CD4-positive, alpha-beta T cell treated with Interferon alpha-2 for 1 hour (primary cell): ENCODE measurements around the gene RFXAP.
A peak's percentile ranks its signal among the peaks of the same experiment; 100 is the strongest.
"Not testable (repeated sequence)": the region's sequence is repeated elsewhere in the genome, so short reads cannot be mapped to it uniquely, and the experiment has no call there.

ENCODE experiments used
- DNase-seq, 2 donors: peaks; one replicate each; pipeline ENCODE4 v3.0.0-alpha.2; 2020 to 2022

The RFXAP gene

DNA sequence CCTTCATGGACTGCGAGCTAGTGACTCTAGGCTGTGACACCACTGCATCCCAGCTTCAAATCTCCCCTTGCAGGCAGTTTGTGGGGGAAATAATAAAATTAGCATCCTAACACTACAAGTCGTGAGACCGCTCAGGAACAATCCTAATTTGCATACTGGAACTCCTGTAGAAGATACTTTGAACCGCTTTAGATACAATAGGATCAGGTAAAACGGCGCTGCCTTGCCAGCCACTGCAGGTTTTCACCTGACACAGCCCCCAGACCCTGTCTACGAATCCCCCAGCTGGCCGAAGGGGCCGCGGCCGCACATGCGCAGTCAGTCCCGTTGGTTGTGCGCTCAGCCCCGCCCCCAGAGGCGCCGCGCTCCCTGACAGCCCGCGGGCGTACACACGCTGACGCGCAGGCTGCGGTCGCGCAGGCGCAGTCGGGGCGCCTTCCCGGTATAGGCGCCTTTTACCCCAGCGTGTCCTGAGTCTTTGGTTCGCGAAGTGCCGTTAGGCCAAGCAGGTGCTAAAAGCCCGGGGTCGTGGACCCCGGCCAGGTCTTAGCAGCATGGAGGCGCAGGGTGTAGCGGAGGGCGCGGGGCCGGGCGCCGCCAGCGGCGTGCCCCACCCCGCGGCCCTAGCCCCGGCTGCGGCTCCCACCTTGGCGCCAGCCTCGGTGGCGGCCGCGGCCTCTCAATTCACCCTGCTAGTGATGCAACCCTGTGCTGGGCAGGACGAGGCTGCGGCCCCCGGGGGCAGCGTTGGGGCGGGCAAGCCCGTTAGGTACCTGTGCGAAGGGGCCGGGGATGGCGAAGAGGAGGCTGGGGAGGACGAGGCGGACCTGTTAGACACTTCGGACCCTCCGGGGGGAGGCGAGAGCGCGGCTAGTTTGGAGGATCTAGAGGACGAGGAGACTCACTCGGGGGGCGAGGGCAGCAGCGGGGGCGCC is at the start of gene RFXAP:
Gene RFXAP (plus strand): TSS at position 419 of the 935 bp plus-strand sequence. CDS start 136 bp downstream, at position 555.
- peak; percentile 91 to 92 for DNase-seq

DNA sequence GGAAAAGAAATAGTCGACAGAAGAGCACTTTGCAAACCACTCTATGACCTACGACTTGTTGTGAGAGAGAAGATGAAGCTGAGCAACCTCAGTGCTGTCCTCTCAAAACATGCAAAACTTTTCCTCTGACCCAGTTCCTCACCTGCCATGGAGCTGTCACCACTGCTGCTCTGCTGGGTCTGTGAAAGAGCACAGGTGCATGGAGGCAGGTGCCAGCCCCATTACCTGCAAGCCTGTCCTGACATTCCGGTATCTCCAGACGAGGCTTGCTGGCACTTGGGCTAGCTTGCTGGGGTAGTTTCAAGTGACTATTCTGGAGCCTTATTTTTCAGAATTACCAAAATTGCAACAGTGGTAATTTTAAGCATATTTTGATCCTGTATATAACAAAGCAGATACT is 49.5 kb upstream of the RFXAP start:
- no peak for DNase-seq

DNA sequence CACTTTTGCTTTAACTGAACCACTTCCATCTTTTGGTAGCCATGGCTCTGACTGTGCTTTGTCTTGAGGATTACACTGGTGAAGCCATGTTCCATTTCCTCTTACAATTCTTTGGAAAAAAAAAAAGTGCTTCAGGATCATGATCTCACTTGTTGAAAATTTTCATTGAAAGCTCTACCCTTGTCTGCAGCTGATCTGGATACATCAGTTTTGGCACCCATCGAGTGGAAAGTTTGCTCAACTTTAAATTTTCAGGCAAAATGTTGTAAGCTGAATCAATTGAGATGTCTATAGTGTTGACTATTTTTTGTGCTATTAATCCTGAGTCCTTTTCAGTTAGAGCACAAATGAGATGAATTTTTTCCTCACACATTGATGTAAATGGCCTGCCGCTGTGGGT is 48.3 kb upstream of the RFXAP start:
- DNase-seq = no peak

- DNase-seq = no peak
Measured at GRCh38 chr13:36772853-36773252, 46.2 kb upstream of the RFXAP start.

DNA sequence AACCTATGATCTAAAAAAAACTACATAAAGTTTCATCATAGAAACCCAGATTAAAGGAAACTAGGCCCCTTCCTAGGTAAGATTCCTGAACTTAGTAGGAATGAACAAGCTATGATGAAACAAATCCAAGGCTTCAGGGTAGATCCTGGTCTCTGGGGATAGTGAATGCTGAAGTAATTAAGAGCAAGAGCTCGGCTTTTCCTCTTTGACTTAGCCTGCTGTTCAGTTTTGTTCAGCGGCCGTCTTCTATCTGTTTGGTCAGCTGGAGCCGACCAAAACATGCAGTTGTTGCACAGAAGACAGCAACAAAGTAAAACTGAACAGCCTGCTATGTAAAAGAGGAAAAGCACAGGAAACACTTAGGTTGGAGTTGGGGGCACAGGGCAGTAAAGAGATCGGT is 44.1 kb upstream of the RFXAP start:
- DNase-seq = no peak

- no peak for DNase-seq
Measured at GRCh38 chr13:36776175-36776574, 42.8 kb upstream of the RFXAP start.

- no peak for DNase-seq
Measured at GRCh38 chr13:36778083-36778671, 40.8 kb upstream of the RFXAP start.

DNA sequence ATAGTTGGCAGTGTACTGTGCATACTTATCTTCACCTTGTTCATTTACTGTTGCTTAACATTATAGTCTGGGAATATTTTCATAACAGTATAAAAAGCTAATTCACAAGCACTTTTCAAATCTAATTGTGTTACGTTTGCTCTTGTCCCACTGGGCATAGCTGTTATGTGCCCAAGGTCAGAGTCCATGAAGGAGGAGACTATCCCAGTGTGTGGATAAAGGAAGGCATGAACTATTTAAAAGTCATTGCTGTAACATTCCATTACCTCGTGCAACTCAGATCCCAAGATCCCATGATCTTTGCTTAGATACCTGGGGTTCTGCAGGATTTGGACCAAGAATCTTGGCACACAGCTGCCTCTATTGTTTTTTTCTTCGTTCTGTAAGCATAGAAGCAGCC is 35.1 kb upstream of the RFXAP start:
- DNase-seq = no peak

DNA sequence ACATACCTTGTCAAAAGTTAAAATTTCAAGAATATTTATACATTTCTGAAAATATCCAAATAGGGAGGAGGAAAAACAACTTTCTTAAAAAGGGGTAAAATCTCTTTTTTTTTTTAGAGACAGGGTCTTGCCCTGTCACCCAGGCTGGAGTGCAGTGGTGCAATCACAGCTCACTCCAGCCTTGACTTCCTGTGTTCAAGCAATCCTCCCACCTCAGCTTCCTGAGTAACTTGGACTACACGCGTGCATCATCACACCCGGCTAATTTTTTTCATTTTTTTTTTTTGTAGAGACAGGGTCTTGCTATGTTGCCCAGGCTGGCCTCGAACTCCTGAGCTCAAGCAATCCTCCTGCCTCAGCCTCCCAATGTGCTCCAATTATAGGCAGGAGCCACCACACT is 32.8 kb upstream of the RFXAP start:
- not testable (repeated sequence) for DNase-seq

- no peak for DNase-seq
Measured at GRCh38 chr13:36787181-36787580, 31.8 kb upstream of the RFXAP start.

- no peak for DNase-seq
Measured at GRCh38 chr13:36788276-36788675, 30.7 kb upstream of the RFXAP start.

- no peak for DNase-seq
Measured at GRCh38 chr13:36789061-36789460, 30.0 kb upstream of the RFXAP start.

- DNase-seq = no peak
Measured at GRCh38 chr13:36789730-36790129, 29.3 kb upstream of the RFXAP start.

DNA sequence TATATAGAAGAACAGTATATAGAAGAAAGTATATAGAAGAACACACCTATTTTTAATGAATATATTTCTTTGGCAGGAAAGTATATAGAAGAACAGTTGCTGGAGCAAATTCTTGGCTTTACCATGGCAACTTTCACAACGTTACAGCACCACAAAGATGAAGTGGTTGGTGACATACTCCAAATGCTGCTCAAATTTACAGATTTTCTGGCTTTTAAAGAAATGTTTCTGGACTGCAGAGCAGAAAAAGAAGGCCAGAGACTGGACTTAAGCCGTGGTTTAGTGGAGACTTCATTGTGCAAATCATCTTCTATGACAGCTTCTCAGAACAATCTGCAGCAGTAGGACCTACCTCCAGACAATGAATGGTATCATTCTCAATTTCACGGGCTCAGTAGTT is 24.3 kb upstream of the RFXAP start:
- no peak for DNase-seq

DNA sequence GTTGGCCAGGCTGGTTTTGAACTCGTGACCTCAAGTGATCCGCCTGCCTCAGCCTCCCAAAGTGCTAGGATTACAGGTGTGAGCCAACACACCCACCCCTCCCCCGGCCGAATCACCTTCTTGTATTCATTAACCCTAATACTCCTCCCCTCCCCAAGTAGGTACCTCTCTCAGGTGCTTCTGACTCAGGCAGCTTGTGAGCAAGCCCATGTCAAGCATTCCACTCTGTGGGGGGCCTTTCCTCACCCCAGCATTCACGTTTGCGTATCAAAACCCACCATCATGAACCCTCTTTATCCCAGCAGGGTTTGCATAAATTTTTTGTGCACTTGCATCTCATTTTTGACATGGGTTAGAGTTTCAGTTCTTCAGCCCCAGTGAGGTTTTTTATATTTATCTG is 23.6 kb upstream of the RFXAP start:
- DNase-seq = no peak

GRCh38 chr13:36796052-36796451 is 23.0 kb upstream of the RFXAP start:
- no peak for DNase-seq

GRCh38 chr13:36801035-36801434 is 18.0 kb upstream of the RFXAP start:
- DNase-seq = no peak

DNA sequence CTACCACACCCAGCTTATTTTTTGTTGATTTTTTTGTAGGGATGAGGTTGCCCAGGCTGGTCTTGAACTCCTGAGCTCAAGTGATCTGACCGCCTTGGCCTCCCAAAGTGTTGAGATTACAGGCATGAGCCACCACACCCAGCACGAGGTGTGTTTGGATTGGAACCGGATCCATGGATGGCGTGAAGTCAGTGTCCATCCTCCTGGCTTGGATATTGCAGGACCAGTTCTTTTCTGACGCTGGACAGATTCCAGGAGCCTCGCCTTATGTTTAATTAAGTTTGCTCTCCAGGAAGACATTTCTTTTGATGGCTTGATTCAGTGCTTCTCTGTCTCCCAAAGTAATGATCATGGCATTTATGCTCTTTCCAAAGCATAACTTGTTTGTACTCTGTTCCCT is 14.4 kb upstream of the RFXAP start:
- no peak for DNase-seq

GRCh38 chr13:36806102-36806501 is 12.9 kb upstream of the RFXAP start:
- DNase-seq = no peak

DNA sequence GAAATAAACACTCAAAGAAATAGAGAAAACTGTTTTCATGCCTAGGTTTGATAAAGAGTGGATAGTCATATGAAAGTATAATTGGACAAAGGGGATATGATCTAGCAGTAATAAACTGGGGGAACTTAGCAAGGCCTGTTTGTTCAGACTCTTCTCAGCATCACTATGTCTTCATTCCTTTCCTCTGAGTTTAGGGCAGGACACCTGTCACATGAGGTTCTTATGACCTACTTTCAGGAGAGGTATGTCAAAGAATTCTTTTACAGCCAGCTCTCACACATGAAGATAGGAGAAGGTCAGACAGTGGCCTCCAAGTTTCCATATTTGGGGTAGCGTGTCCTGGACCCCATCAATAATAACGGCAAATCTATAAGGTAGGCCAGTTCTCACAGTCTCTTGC is 11.4 kb upstream of the RFXAP start:
- no peak for DNase-seq

GRCh38 chr13:36813225-36813624 is 5.8 kb upstream of the RFXAP start:
- no peak for DNase-seq

DNA sequence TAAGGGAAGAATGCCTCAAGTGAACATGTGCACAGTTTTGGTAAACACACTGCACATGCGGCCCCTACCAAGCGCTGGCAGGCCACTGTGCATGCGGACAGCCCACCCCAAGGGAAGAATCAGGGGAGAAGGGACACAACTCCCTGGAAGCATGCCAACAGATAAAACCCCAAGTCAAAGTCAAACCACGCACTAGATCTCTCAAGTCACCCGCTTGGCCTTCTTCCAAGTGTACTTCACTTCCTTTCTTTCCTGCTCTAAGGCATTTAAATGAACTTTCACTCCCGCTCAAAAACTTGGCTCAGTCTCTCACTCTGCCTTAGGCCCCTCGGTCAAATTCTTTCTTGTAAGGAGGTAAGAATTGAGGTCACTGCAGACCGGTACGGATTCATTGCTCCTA is 4.6 kb upstream of the RFXAP start:
- no peak for DNase-seq

DNA sequence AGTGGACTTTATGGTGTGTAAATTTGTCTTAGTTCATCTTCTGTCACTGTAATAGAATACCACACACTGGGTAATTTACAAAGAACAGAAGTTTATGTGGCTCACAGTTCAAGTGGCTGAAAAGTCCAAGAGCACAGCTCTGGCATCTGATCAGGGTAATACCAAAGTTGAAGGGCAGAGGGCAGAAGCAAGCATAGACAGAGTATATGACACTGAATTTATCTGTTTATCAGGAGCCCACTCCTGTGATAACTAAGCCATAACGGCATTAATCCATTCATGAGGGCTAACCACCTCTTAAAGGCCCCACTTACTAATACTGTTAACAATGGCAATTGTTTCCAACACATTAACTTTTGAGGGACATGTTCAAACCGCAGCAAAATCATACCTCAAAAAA is 4.0 kb upstream of the RFXAP start:
- DNase-seq = peak in 1 of 2 donors; percentile 30

DNA sequence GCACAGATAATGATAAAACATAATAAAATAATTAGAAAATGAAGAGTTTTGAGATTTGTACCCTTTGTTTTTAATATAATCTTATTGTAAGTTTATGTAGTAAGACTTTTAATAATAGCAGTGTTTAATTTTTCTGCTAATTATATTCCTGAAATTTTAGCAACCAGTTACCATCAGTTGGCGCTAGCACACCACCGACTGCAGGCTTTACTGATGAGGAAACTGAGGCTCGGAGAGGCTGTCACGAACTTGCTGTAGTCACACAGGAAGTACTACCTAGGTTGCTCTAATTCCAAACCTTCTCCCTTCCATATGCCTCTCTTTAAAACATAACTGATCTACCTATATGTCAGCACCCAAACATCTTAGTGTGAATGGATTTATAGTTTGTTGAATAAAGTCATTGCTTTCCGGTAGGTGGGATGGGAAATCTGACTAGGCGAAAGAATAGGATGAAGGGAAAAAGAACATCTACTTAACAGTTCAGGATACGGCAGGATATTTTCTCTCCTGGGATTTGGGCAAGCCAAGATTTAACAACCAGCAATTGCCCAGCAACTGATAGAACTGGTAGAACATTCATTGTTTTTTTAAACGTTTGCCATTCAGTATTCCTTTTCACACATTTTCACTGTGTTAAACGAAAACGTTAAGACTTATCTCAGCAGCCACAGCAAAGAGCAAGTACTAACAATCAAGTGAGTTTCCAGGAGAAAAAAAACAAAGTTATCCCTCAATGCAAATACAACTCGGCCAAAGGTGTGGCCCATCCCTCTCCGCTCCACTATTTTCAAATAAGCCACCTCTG is 822 bp upstream of the RFXAP start:
- no peak for DNase-seq
